HepG2 (cell line): ENCODE data around the gene SGCE.

Source experiments
- CTCF ChIP-seq: sonication (generic); formaldehyde crosslinking; IDR thresholded peaks from 2 replicates; pipeline ENCODE4 v1.5.0; 2020; ENCODE audit warnings: mild to moderate bottlenecking, missing genetic modification reagents, moderate library complexity
- GATAD2A ChIP-seq: IDR thresholded peaks from 2 replicates; pipeline ENCODE4 v1.6.1; 2016
- NR3C1 ChIP-seq: sonication (generic); formaldehyde crosslinking; IDR thresholded peaks from 2 replicates; pipeline ENCODE4 v1.4.0; 2020; ENCODE audit warnings: missing genetic modification reagents
- POLR2AphosphoS5 ChIP-seq: IDR thresholded peaks from 2 replicates; pipeline ENCODE4 v1.6.1; 2012; ENCODE audit warnings: low read depth, low read length
- PRMT3 ChIP-seq: sonication (generic); formaldehyde crosslinking; IDR thresholded peaks from 2 replicates; pipeline ENCODE4 v1.8.1; 2022; ENCODE audit warnings: low read depth, mild to moderate bottlenecking, moderate library complexity, missing genetic modification reagents, borderline replicate concordance
- SRSF1 ChIP-seq: fragments of 200-400 bp; formaldehyde crosslinking; optimal IDR thresholded peaks from 2 replicates; pipeline ENCODE3; 2017; ENCODE audit warnings: mild to moderate bottlenecking, low read depth, low read length, moderate library complexity
- TAF1 ChIP-seq: sonication (generic); formaldehyde crosslinking; IDR thresholded peaks from 2 replicates; pipeline ENCODE4 v1.4.0; 2020; ENCODE audit warnings: missing genetic modification reagents
- ZIK1 ChIP-seq: sonication (generic); formaldehyde crosslinking; IDR thresholded peaks from 2 replicates; pipeline ENCODE4 v1.5.0; 2020; ENCODE audit warnings: mild to moderate bottlenecking, low read depth, missing genetic modification reagents, borderline replicate concordance
- ZNF713 ChIP-seq: sonication (generic); formaldehyde crosslinking; IDR thresholded peaks from 2 replicates; pipeline ENCODE4 v1.4.0; 2020; ENCODE audit warnings: mild to moderate bottlenecking, missing genetic modification reagents
- ZNF776 ChIP-seq: sonication (generic); formaldehyde crosslinking; IDR thresholded peaks from 2 replicates; pipeline ENCODE4 v1.4.0; 2020; ENCODE audit warnings: mild to moderate bottlenecking, missing genetic modification reagents

GRCh38 chr7:94580601-94581000 is 75.3 kb downstream of the SGCE start:
- TF ChIP-seq POLR2AphosphoS5 (no peak), TAF1 (CRISPR knock-in tag) (no peak), NR3C1 (no peak), ZNF776 (no peak), CTCF (CRISPR knock-in tag) (no peak), SRSF1 (no peak), GATAD2A (CRISPR knock-in tag) (peak; percentile 94), ZIK1 (no peak), PRMT3 (no peak), ZNF713 (no peak)
